NCI-H2171 treated with DMSO at 0.1 percent for 48 hours (cell line): ENCODE results near the gene CSNK1A1.
A peak's percentile ranks its signal among the peaks of the same experiment; 100 is the strongest.
"Not testable (repeated sequence)": the region's sequence is repeated elsewhere in the genome, so short reads cannot be mapped to it uniquely, and the experiment has no call there.

Experiments used
- DNase-seq: peaks from one replicate; lab custom pipeline; 2025; lab: John Stamatoyannopoulos, UW

Gene CSNK1A1

GRCh38 chr5:149551227-149552037 is at the start of gene CSNK1A1:
CSNK1A1 (minus strand) TSS chr5:149551439; CDS start chr5:149550964, 475 bp downstream.
- peak; percentile 93 for DNase-seq

GRCh38 chr5:149600932-149601331 is 49.7 kb upstream of the CSNK1A1 start:
- DNase-seq = no peak

- no peak for DNase-seq
Observed at GRCh38 chr5:149599375-149599774, 48.1 kb upstream of the CSNK1A1 start.

GRCh38 chr5:149598966-149599365 is 47.7 kb upstream of the CSNK1A1 start:
- no peak for DNase-seq

GRCh38 chr5:149598234-149598633 is 47.0 kb upstream of the CSNK1A1 start:
- DNase-seq = not testable (repeated sequence)

- no peak for DNase-seq
Observed at GRCh38 chr5:149597618-149598017, 46.4 kb upstream of the CSNK1A1 start.

GRCh38 chr5:149596712-149597111 is 45.5 kb upstream of the CSNK1A1 start:
- no peak for DNase-seq

- DNase-seq = not testable (repeated sequence)
Observed at GRCh38 chr5:149595105-149595504, 43.9 kb upstream of the CSNK1A1 start.

GRCh38 chr5:149594206-149594895 is 43.1 kb upstream of the CSNK1A1 start:
- DNase-seq = no peak

GRCh38 chr5:149593370-149593769 is 42.1 kb upstream of the CSNK1A1 start:
- no peak for DNase-seq

- DNase-seq = no peak
Observed at GRCh38 chr5:149588936-149589335, 37.7 kb upstream of the CSNK1A1 start.

GRCh38 chr5:149586708-149587318 is 35.6 kb upstream of the CSNK1A1 start:
- no peak for DNase-seq

GRCh38 chr5:149585910-149586309 is 34.7 kb upstream of the CSNK1A1 start:
- DNase-seq = no peak

GRCh38 chr5:149584121-149584520 is 32.9 kb upstream of the CSNK1A1 start:
- peak; percentile 21 for DNase-seq

GRCh38 chr5:149583394-149583793 is 32.2 kb upstream of the CSNK1A1 start:
- peak; percentile 12 for DNase-seq

- peak; percentile 64 for DNase-seq
Observed at GRCh38 chr5:149581931-149582768, 30.9 kb upstream of the CSNK1A1 start.

- DNase-seq = peak; percentile 30
Observed at GRCh38 chr5:149581192-149581861, 30.1 kb upstream of the CSNK1A1 start, which contains the start of gene ARHGEF37. ARHGEF37 (plus strand) TSS chr5:149581498; CDS start chr5:149597770, 16,272 bp downstream.

- no peak for DNase-seq
Observed at GRCh38 chr5:149580808-149581191, 29.6 kb upstream of the CSNK1A1 start.

GRCh38 chr5:149578896-149579295 is 27.7 kb upstream of the CSNK1A1 start:
- DNase-seq = no peak

- no peak for DNase-seq
Observed at GRCh38 chr5:149576021-149576420, 24.8 kb upstream of the CSNK1A1 start.

- no peak for DNase-seq
Observed at GRCh38 chr5:149575131-149575530, 23.9 kb upstream of the CSNK1A1 start.
